ENCODE results near the gene TRIOBP.
A peak's percentile ranks its signal among the peaks of the same experiment; 100 is the strongest.

DNA sequence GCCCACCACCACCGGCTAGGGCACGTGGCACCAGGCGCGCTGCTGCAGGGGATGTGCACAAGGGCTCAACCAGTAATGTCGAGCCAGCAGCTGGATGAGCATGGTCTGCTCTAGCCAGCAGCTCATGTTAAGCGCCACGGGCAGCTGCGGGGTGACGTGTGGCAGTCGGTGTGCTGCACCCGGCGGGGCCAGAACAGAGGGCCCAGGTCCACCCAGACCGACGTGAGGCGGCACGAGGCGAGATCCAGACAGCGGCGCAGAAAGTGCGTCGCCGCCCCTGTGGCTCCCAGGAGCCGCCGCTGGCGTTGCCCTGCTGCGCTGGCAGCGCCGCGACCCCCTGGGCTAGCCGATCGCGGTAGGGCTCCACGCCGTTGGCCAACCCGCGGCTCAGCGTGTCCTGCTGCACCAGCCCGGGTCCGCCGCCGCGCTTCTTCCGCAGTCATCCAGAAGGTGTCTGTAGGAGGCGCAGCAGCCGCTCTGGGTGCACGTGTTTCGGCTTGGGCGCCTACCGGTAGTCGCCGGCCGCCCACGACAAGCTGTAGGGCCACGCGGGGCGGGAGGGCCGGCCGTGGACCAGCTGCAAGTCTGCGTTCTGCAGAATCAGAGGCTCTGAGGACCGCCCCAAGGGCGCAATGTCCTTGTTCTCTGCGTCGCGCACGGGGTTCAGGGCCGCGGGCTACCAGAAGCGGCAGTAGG, 121.7 kb downstream of the TRIOBP start:
- TF ChIP-seq CTCF (IDR thresholded peaks at IDR 0.05) (peak; percentile 36 to 44 (median 40)), EP300 (IDR thresholded peaks at IDR 0.05) (no peak), POLR2A (IDR thresholded peaks at IDR 0.05; ENCODE audit: low read depth) (no peak), POLR2AphosphoS5 (IDR thresholded peaks at IDR 0.05) (no peak)
